NT2/D1 (cell line): Measurements from ENCODE around the gene PGD.
"Not testable (repeated sequence)": the region's sequence is repeated elsewhere in the genome, so short reads cannot be mapped to it uniquely, and the experiment has no call there.

Experiments used
- DNase-seq: peaks from one replicate; pipeline ENCODE4 v3.0.0-alpha.2; 2011; ENCODE audit warnings: low read depth, low spot score
- H3K27me3 ChIP-seq: 2 replicates; pipeline ENCODE4 v1.6.0; 2011; ENCODE audit warnings: mild to moderate bottlenecking; ENCODE audit not compliant: insufficient read length, insufficient read depth
- H3K36me3 ChIP-seq: 2 replicates; pipeline ENCODE4 v1.6.1; 2011; ENCODE audit warnings: mild to moderate bottlenecking, low read length, mixed read lengths; ENCODE audit not compliant: insufficient read depth, insufficient read length
- H3K4me1 ChIP-seq: 2 replicates; pipeline ENCODE4 v1.5.1; 2011; ENCODE audit not compliant: insufficient read depth, insufficient read length
- H3K4me3 ChIP-seq: 2 replicates; pipeline ENCODE4 v1.5.1; 2011; ENCODE audit warnings: low read depth; ENCODE audit not compliant: insufficient read length
- H3K9ac ChIP-seq: 2 replicates; pipeline ENCODE4 v1.6.0; 2011; ENCODE audit warnings: low read depth; ENCODE audit not compliant: insufficient read length
- H3K9me3 ChIP-seq: 2 replicates; pipeline ENCODE4 v1.5.1; 2011; ENCODE audit warnings: mild to moderate bottlenecking, low read length; ENCODE audit not compliant: insufficient read depth
- SUZ12 ChIP-seq: IDR thresholded peaks from 2 replicates; pipeline ENCODE4 v1.6.1; 2011; ENCODE audit not compliant: insufficient read length, insufficient read depth; ENCODE audit errors: extremely low read depth
- YY1 ChIP-seq: IDR thresholded peaks from 2 replicates; pipeline ENCODE4 v1.6.1; 2011; ENCODE audit not compliant: insufficient read length, insufficient read depth
- ZNF274 ChIP-seq: IDR thresholded peaks from 2 replicates; pipeline ENCODE4 v1.6.1; 2011; ENCODE audit warnings: mild to moderate bottlenecking, low read depth, low read length

The PGD gene

GRCh38 chr1:10401281-10401680 lies 2.4 kb downstream of the PGD start:
- H3K9me3 ChIP-seq = no peaks in the 10 kb centered on the region
- H3K36me3 ChIP-seq = peaks cover 43% of the 10 kb centered on the region
- no peak for TF ChIP-seq ZNF274
- TF ChIP-seq YY1 = no peak
- no peak for TF ChIP-seq SUZ12
- no peak for DNase-seq
- no peaks in the 10 kb centered on the region for H3K27me3 ChIP-seq
- H3K4me3 ChIP-seq = no peak overlapping the region
- no peaks in the 10 kb centered on the region for H3K4me1 ChIP-seq
- H3K9ac ChIP-seq = no peak overlapping the region

GRCh38 chr1:10402729-10403274 lies 3.9 kb downstream of the PGD start:
- Histone ChIP-seq H3K27me3 (no peaks in the 10 kb centered on the region), H3K4me1 (no peaks in the 10 kb centered on the region), H3K9me3 (no peaks in the 10 kb centered on the region), H3K36me3 (peaks cover 58% of the 10 kb centered on the region), H3K9ac (no peak overlapping the region), H3K4me3 (no peak overlapping the region)
- TF ChIP-seq YY1 (no peak), ZNF274 (no peak), SUZ12 (no peak)
- DNase-seq = no peak

- Histone ChIP-seq H3K4me1 (no peaks in the 10 kb centered on the region), H3K4me3 (no peak overlapping the region), H3K9me3 (no peaks in the 10 kb centered on the region), H3K36me3 (peaks cover 93% of the 10 kb centered on the region), H3K27me3 (no peaks in the 10 kb centered on the region), H3K9ac (no peak overlapping the region)
- TF ChIP-seq SUZ12 (no peak), ZNF274 (no peak), YY1 (no peak)
- DNase-seq = no peak
Measured at GRCh38 chr1:10407201-10407600, 8.3 kb downstream of the PGD start.

GRCh38 chr1:10415211-10415930 lies 16.5 kb downstream of the PGD start:
- Histone ChIP-seq H3K9ac (no peak overlapping the region), H3K9me3 (no peaks in the 10 kb centered on the region), H3K36me3 (peaks cover 92% of the 10 kb centered on the region), H3K27me3 (no peaks in the 10 kb centered on the region), H3K4me3 (no peak overlapping the region), H3K4me1 (peaks cover 2% of the 10 kb centered on the region)
- DNase-seq = no peak
- no peak for TF ChIP-seq YY1
- no peak for TF ChIP-seq ZNF274
- TF ChIP-seq SUZ12 = no peak

- not testable (repeated sequence) for H3K4me1 ChIP-seq, H3K9ac ChIP-seq, H3K4me3 ChIP-seq, H3K27me3 ChIP-seq, DNase-seq, H3K9me3 ChIP-seq
- H3K36me3 ChIP-seq = peaks cover 91% of the 10 kb centered on the region
Measured at GRCh38 chr1:10415967-10416366, 17.1 kb downstream of the PGD start.

- not testable (repeated sequence) for H3K4me1 ChIP-seq, H3K9ac ChIP-seq
- H3K36me3 ChIP-seq = peaks cover 77% of the 10 kb centered on the region
Measured at GRCh38 chr1:10418741-10419140, 19.9 kb downstream of the PGD start.

GRCh38 chr1:10419351-10419750 lies 20.5 kb downstream of the PGD start:
- peaks cover 2% of the 10 kb centered on the region for H3K4me1 ChIP-seq
- H3K36me3 ChIP-seq = peaks cover 71% of the 10 kb centered on the region
- H3K4me3 ChIP-seq = no peak overlapping the region
- no peaks in the 10 kb centered on the region for H3K9me3 ChIP-seq
- TF ChIP-seq YY1 = no peak
- no peak for TF ChIP-seq ZNF274
- no peak for TF ChIP-seq SUZ12
- H3K27me3 ChIP-seq = no peaks in the 10 kb centered on the region
- DNase-seq = no peak
- H3K9ac ChIP-seq = no peak overlapping the region

More at GRCh38 chr1:10418741-10419140, 19.9 kb downstream of the PGD start:
- H3K4me3 ChIP-seq, H3K9me3 ChIP-seq, DNase-seq, H3K27me3 ChIP-seq: not testable (repeated sequence)
